Osteocyte (in vitro differentiated cells): Measurements from ENCODE around the gene FNDC3B. TPM values are rescaled to one million over a fixed set of nuclear protein-coding genes. Genes with fewer than 3 reads are reported as not detected.

Source experiments
- DNase-seq: peaks from one replicate; pipeline ENCODE4 v3.0.0; 2021; ENCODE audit warnings: mixed read lengths; ENCODE audit not compliant: unreplicated experiment; ENCODE audit errors: extremely low spot score
- H3K27ac Mint-ChIP-seq: one replicate; pipeline ENCODE4 v1.8.0; 2021; ENCODE audit warnings: mild to moderate bottlenecking, mixed read lengths; ENCODE audit not compliant: unreplicated experiment
- H3K27me3 Mint-ChIP-seq: one replicate; pipeline ENCODE4 v1.8.0; 2021; ENCODE audit warnings: mixed read lengths; ENCODE audit not compliant: unreplicated experiment
- H3K36me3 Mint-ChIP-seq: one replicate; pipeline ENCODE4 v1.8.0; 2021; ENCODE audit warnings: mixed read lengths; ENCODE audit not compliant: unreplicated experiment
- H3K4me1 Mint-ChIP-seq: one replicate; pipeline ENCODE4 v1.8.0; 2021; ENCODE audit warnings: mixed read lengths; ENCODE audit not compliant: unreplicated experiment
- H3K4me3 Mint-ChIP-seq: one replicate; pipeline ENCODE4 v1.8.0; 2021; ENCODE audit warnings: mild to moderate bottlenecking, moderate library complexity, mixed read lengths; ENCODE audit not compliant: unreplicated experiment
- H3K9me3 Mint-ChIP-seq: one replicate; pipeline ENCODE4 v1.8.0; 2021; ENCODE audit warnings: mixed read lengths; ENCODE audit not compliant: unreplicated experiment
- CTCF ChIP-seq: fragments of 200-600 bp; sonication (generic); IDR thresholded peaks from 2 replicates; pipeline ENCODE4 v1.5.0; 2021; ENCODE audit warnings: antibody characterized with exemption, mild to moderate bottlenecking, moderate library complexity
- total RNA-seq: library from RNA; stranded (reverse); gene quantifications from 2 replicates; pipeline ENCODE4 v1.2.1, GENCODE V29; 2021

The FNDC3B gene
- total RNA-seq, 1 donor from 2014 or later, result 240 TPM

- peaks cover 88% of the 10 kb centered on the region for H3K4me1 Mint-ChIP-seq
Measured at GRCh38 chr3:172059532-172059931, 20.2 kb downstream of the FNDC3B start.

GRCh38 chr3:172060234-172060633 is 20.9 kb downstream of the FNDC3B start:
- H3K27ac Mint-ChIP-seq, result peak overlapping the region; percentile 39
- peaks cover 91% of the 10 kb centered on the region for H3K4me1 Mint-ChIP-seq
- H3K9me3 Mint-ChIP-seq, result no peaks in the 10 kb centered on the region
- H3K36me3 Mint-ChIP-seq, result peaks cover 42% of the 10 kb centered on the region
- no peak for DNase-seq
- no peak overlapping the region for H3K4me3 Mint-ChIP-seq
- no peak for TF ChIP-seq CTCF
- no peaks in the 10 kb centered on the region for H3K27me3 Mint-ChIP-seq

More at GRCh38 chr3:172059532-172059931, 20.2 kb downstream of the FNDC3B start:
- H3K4me3 Mint-ChIP-seq, result no peak overlapping the region
- no peaks in the 10 kb centered on the region for H3K9me3 Mint-ChIP-seq
- no peak overlapping the region for H3K27ac Mint-ChIP-seq
- DNase-seq, result no peak
- H3K27me3 Mint-ChIP-seq, result no peaks in the 10 kb centered on the region
- H3K36me3 Mint-ChIP-seq, result peaks cover 44% of the 10 kb centered on the region
- TF ChIP-seq CTCF, result no peak

- H3K27me3 Mint-ChIP-seq, result no peaks in the 10 kb centered on the region
- H3K36me3 Mint-ChIP-seq, result peaks cover 32% of the 10 kb centered on the region
- H3K4me1 Mint-ChIP-seq, result peaks cover 93% of the 10 kb centered on the region
- no peak overlapping the region for H3K4me3 Mint-ChIP-seq
- TF ChIP-seq CTCF, result no peak
- no peak for DNase-seq
- H3K9me3 Mint-ChIP-seq, result no peaks in the 10 kb centered on the region
- H3K27ac Mint-ChIP-seq, result peak overlapping the region; percentile 62
Measured at GRCh38 chr3:172061724-172062184, 22.4 kb downstream of the FNDC3B start.

- Mint-ChIP-seq H3K4me3 (no peak overlapping the region), H3K4me1 (peaks cover 93% of the 10 kb centered on the region), H3K27me3 (no peaks in the 10 kb centered on the region), H3K9me3 (no peaks in the 10 kb centered on the region), H3K36me3 (peaks cover 29% of the 10 kb centered on the region), H3K27ac (peak overlapping the region; percentile 36)
- DNase-seq, result no peak
- TF ChIP-seq CTCF, result no peak
Measured at GRCh38 chr3:172062761-172063160, 23.4 kb downstream of the FNDC3B start.

- no peak for TF ChIP-seq CTCF
- no peak for DNase-seq
- Mint-ChIP-seq H3K4me1 (peaks cover 92% of the 10 kb centered on the region), H3K36me3 (peaks cover 29% of the 10 kb centered on the region), H3K27ac (peak overlapping the region; percentile 92), H3K4me3 (no peak overlapping the region), H3K9me3 (no peaks in the 10 kb centered on the region), H3K27me3 (no peaks in the 10 kb centered on the region)
Measured at GRCh38 chr3:172063456-172064432, 24.4 kb downstream of the FNDC3B start.
